ENCODE measurements around the gene C4orf46. TPM values are rescaled to one million over a fixed set of nuclear protein-coding genes. Genes with fewer than 3 reads are reported as not detected.

The C4orf46 gene
- total RNA-seq, 1 experiment from 2014 or later, result 22.6 TPM

GRCh38 chr4:158656439-158656838 lies 15.2 kb downstream of the C4orf46 start:
- DNase-seq (ENCODE audit: low read depth), result no peak

- no peak for DNase-seq (ENCODE audit: low read depth)
Observed at GRCh38 chr4:158652920-158653319, 18.8 kb downstream of the C4orf46 start.

DNA sequence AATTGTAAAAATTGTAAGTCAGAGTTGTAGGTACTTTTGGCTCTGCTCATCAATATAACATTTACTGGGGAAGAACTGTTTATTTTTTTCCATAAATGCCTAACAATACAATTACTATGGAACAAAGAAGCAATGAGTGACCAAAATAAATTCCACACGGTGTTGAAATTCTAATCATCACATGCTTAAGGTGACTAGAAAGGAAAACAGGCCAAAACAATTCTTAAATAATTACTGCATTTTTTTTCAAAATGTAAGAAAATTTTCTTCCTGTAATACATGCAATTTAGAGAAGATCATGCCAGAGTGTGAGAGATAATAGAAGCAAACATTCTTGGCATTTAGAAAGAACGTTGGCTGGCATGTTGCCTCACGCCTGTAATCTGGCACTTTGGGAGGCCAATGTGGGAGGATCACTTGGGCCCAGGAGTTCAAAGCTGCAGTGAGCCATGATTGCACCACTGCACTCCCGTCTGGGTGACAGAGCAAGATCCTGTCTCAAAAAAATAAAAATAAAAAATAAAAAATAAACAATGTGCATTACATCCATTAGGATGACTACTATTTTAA lies 22.5 kb downstream of the C4orf46 start:
- no peak for DNase-seq (ENCODE audit: low read depth)

- DNase-seq (ENCODE audit: low read depth), result no peak
Observed at GRCh38 chr4:158644760-158645159, 26.9 kb downstream of the C4orf46 start.

DNA sequence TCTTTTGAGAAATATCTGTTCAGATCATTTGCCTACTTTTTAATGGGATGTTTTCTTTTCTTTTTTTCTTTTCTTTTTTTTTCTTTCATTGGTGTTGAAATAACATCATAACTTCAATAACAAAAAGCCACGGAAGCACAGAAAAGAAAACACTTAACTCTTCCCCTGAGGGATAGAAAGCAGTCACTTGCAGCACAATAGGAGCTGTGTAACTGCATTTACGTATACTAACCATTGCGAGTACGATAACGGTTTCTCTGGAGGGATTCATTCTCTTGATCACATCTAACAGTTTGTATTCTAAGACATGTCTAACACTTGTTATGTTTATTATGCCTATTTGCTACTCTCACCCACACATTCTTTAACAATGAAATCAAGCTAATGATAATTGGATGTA lies 27.3 kb downstream of the C4orf46 start:
- DNase-seq (ENCODE audit: low read depth), result no peak

GRCh38 chr4:158636619-158637018 lies 35.1 kb downstream of the C4orf46 start:
- DNase-seq (ENCODE audit: low read depth), result no peak

DNA sequence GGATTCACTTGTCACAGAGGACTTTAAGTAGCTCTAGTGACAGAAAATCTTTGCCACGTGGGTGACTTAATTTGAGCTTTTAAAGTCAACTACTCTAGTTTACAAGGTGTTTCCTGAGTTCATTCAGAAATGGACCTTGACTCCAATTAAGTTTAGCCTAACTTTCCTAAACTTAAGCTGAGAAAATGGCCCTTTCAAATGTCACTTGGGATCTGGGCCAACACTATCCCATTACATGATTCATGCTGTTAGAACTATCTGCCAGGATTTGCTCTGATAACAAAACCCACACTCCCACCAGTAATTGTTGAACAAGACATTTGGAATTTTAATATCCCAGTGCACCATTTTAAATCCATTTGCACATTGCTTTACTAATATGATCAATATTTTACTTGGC lies 40.8 kb downstream of the C4orf46 start:
- peak; percentile 45 for DNase-seq (ENCODE audit: low read depth)

DNA sequence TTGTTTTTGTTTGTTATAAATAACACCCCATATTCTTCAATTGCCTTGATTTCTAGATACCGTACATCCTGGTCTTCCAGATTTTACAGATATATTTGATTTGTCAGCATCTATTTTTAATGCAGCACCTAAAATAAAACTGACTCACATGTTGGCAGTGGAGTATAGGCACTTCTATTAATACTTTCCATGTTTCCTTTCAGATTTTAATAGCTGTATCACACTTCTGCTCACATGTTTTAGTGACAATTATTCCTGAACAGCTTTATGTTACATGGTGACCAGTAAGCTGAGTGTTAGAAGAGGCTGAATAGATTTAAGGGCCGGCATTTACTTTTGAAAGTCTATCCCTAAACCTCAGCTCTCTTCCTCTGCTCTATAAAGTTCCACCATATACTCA lies 46.1 kb downstream of the C4orf46 start:
- DNase-seq (ENCODE audit: low read depth), result no peak

GRCh38 chr4:158624889-158625478 lies 46.7 kb downstream of the C4orf46 start:
- DNase-seq (ENCODE audit: low read depth), result peak; percentile 44

DNA sequence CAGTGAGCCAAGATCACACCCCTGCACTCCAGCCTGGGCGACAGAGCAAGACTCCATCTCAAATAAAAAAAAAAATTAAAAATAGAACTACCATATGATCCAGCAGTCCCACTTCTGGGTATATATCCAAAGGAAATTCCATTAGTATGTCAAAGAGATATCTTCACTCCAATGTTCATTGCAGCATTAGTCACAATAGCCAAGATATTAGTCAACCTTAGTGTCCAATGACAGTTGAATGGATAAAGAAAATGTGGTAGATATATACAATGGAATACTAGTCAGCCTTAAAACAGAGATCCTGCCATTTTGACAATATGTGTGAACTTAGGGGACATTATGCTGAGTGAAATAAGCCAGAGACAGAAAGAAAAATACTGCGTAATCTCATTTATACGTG lies 49.4 kb downstream of the C4orf46 start:
- no peak for DNase-seq (ENCODE audit: low read depth)

DNA sequence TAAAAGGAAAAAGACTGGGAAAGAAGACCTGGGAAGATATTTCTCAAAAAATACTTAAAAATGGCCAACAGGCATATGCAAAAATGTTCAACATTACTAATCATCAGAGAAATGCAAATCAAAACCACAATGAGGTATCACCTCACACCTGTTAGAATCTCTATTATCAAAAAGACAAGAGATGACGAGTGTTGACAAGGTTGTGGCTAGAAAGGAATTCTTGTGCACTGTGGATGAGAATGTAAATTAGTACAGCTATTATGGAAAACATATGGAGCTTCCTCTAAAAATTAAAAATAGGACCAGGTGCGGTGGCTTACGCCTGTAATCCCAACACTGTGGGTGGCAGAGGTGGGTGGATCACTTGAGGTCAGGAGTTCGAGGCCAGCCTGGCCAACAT lies 50.0 kb downstream of the C4orf46 start:
- no peak for DNase-seq (ENCODE audit: low read depth)

GRCh38 chr4:158617956-158618355 lies 53.7 kb downstream of the C4orf46 start:
- DNase-seq (ENCODE audit: low read depth), result no peak

Small RNA genes within 50 kb of the gene (small RNA-seq; reads per million reads assigned to genes)
- gene RF00012, result 0.98 reads per million, percentile 73 among the genes with 10 or more reads in this experiment

Other genes with a start within 250 kb of the C4orf46 start
- not detected in 2 replicates for gene RXFP1, start 150.0 kb downstream of the C4orf46 start, total RNA-seq (2014; rRNA removed; shearing (Covaris generic))
- gene ETFDH, start 409 bp upstream of the C4orf46 start, total RNA-seq (2014; rRNA removed; shearing (Covaris generic)), result 7.4 and 11.9 TPM in 2 replicates
- gene PPID, start 51.5 kb upstream of the C4orf46 start, total RNA-seq (2014; rRNA removed; shearing (Covaris generic)), result 47.1 and 57.4 TPM in 2 replicates
- gene FNIP2, start 97.1 kb upstream of the C4orf46 start, total RNA-seq (2014; rRNA removed; shearing (Covaris generic)), result 8.5 and 10.3 TPM in 2 replicates

All from HT1080 (cell line).